DND-41 (cell line): ENCODE measurements around the gene GREM2.

Source experiments
- EZH2 ChIP-seq: IDR thresholded peaks from 3 replicates; pipeline ENCODE4 v1.6.1; 2012; ENCODE audit warnings: borderline replicate concordance, low read depth, mild to moderate bottlenecking, moderate library complexity, low read length, inconsistent platforms; ENCODE audit not compliant: severe bottlenecking
- TF ChIP-seq, protein P1 (sequence below): IDR thresholded peaks from 2 replicates; pipeline ENCODE4 v1.5.1; 2012; ENCODE audit warnings: borderline replicate concordance, low read length, moderate library complexity, mild to moderate bottlenecking; ENCODE audit not compliant: poor library complexity, severe bottlenecking; ENCODE audit errors: extremely low read depth

DNA sequence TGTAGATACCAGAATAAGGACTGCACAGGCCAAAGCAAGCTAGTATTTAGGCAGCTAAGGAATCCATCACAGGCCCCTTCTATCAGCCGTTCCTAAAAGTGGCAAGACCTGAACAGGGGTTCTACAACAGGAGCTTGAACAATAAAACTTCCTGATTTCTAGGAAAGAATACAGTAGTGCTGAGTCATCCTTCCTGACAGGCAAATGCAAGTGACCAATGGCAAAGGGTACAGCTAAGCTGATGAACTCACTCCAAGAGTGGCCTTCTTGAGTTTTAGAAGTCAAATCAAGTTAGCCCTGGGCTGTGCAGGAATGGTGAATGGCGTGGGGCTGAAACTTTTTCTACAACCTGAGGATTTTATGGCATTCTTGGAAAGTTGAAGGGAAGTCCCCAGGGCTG is 112.9 kb downstream of the GREM2 start:
- TF ChIP-seq, protein P1, sequence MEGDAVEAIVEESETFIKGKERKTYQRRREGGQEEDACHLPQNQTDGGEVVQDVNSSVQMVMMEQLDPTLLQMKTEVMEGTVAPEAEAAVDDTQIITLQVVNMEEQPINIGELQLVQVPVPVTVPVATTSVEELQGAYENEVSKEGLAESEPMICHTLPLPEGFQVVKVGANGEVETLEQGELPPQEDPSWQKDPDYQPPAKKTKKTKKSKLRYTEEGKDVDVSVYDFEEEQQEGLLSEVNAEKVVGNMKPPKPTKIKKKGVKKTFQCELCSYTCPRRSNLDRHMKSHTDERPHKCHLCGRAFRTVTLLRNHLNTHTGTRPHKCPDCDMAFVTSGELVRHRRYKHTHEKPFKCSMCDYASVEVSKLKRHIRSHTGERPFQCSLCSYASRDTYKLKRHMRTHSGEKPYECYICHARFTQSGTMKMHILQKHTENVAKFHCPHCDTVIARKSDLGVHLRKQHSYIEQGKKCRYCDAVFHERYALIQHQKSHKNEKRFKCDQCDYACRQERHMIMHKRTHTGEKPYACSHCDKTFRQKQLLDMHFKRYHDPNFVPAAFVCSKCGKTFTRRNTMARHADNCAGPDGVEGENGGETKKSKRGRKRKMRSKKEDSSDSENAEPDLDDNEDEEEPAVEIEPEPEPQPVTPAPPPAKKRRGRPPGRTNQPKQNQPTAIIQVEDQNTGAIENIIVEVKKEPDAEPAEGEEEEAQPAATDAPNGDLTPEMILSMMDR: no peak
- TF ChIP-seq EZH2: no peak
